A673 (cell line): ENCODE results near the gene GAPDH. TPM values are rescaled to one million over a fixed set of nuclear protein-coding genes. Genes with fewer than 3 reads are reported as not detected.

ENCODE experiments used
- BruUV-seq: library from RNA; stranded (reverse); fragments of 400-500 nt; replicated peaks from 2 replicates; lab custom pipeline; 2021; lab: Mats Ljungman, UMichigan
- CTCF ChIA-PET: fragments of 300-600 bp; sonication (Branson Sonifier 250); formaldehyde crosslinking; loops from one replicate; lab custom pipeline; 2022; ENCODE audit warnings: antibody characterized with exemption; lab: Charles Lee
- POLR2A ChIA-PET: fragments of 300-600 bp; sonication (Branson Sonifier 250); formaldehyde crosslinking; loops from one replicate; lab custom pipeline; 2022; ENCODE audit warnings: antibody characterized with exemption; ENCODE audit not compliant: low non-redundant PET; lab: Charles Lee
- DNase-seq: peaks from one replicate; pipeline ENCODE4 v3.0.0-alpha.2; 2015; ENCODE audit warnings: low spot score
- H3K27ac ChIP-seq: fragments of 200-600 bp; sonication (generic); 2 replicates; pipeline ENCODE4 v1.5.1; 2016; ENCODE audit warnings: mixed run types, low read depth, mild to moderate bottlenecking, mixed read lengths, antibody characterized with exemption, low read length; ENCODE audit not compliant: poor library complexity, severe bottlenecking
- H3K27me3 ChIP-seq: fragments of 200-600 bp; sonication (generic); replicated peaks from 2 replicates; pipeline ENCODE4 v1.6.1; 2017; ENCODE audit warnings: mixed run types, low read depth, mild to moderate bottlenecking, mixed read lengths, antibody characterized with exemption, low read length; ENCODE audit not compliant: insufficient read depth, poor library complexity
- H3K36me3 ChIP-seq: fragments of 200-600 bp; sonication (generic); 2 replicates; pipeline ENCODE4 v1.6.1; 2016; ENCODE audit warnings: mixed run types, mild to moderate bottlenecking, mixed read lengths, antibody characterized with exemption, low read length; ENCODE audit not compliant: insufficient read depth, poor library complexity, severe bottlenecking
- H3K4me1 ChIP-seq: fragments of 200-600 bp; sonication (generic); 2 replicates; pipeline ENCODE4 v1.6.1; 2017; ENCODE audit warnings: mixed run types, mild to moderate bottlenecking, mixed read lengths, antibody characterized with exemption, low read length; ENCODE audit not compliant: insufficient read depth, poor library complexity, severe bottlenecking
- H3K4me3 ChIP-seq: fragments of 200-600 bp; sonication (generic); 2 replicates; pipeline ENCODE4 v1.5.1; 2016; ENCODE audit warnings: low read depth, mixed run types, mild to moderate bottlenecking, mixed read lengths, low read length; ENCODE audit not compliant: poor library complexity, severe bottlenecking
- H3K9me3 ChIP-seq: fragments of 200-600 bp; sonication (generic); 2 replicates; pipeline ENCODE4 v1.6.1; 2016; ENCODE audit warnings: mixed run types, low read depth, mild to moderate bottlenecking, mixed read lengths, antibody characterized with exemption, low read length; ENCODE audit not compliant: poor library complexity, severe bottlenecking
- EZH2 ChIP-seq: fragments of 200-600 bp; sonication (generic); IDR thresholded peaks from 2 replicates; pipeline ENCODE4 v1.6.1; 2017; ENCODE audit warnings: borderline replicate concordance, low read depth, mild to moderate bottlenecking, mixed read lengths, antibody characterized with exemption, low read length; ENCODE audit not compliant: poor library complexity, severe bottlenecking
- intact Hi-C: fragments of 100-400 bp; cut with micrococcal nuclease; formaldehyde crosslinking; loops from one replicate; pipeline ENCODE4 v1.10.0; 2022; ENCODE audit not compliant: unreplicated experiment
- total RNA-seq: library from RNA; stranded (reverse); gene quantifications from 2 replicates; pipeline ENCODE4 v1.2.3, GENCODE V29; 2021
- TF ChIP-seq, protein P1 (sequence below): fragments of 300-800, 200-600 bp; sonication (generic); conservative IDR thresholded peaks from 2 replicates; pipeline ENCODE4 v1.5.1; 2017; ENCODE audit warnings: low read depth, mild to moderate bottlenecking, antibody characterized with exemption, low read length, moderate library complexity, mixed read lengths

Gene GAPDH
- total RNA-seq, 1 experiment from 2014 or later, result 5,657 TPM

DNA sequence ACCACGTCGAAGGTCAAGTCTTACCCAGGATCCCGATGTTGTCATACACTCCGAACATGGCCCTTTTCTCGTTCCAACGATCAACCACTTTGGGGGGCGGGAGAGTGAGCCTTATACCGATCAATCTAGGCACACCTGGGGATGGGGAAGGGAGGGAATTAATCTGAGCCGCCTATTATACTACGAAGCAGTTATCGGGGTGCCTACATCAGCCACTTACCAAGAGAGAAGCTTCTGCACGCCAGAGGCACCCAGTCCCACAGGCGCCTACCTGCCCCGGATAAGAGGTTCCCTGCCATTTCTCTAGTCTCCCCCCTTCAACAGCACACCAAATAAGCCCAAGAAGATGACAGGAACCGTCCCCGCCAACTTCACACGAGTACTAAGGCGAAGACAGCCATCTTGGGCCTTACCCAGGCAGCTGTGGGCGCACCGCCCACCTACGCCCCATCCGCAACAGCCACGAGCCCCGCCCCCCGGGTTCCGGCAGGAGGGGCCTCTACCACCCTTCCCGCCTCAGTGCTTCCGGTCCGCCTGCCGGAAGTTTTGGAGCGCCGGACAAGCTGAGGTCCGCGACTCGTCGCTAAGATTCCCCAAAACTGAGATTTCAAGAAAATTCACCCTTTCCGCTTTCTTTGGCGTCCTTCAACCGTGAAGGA lies 41.4 kb upstream of the GAPDH start, which contains the start of gene MRPL51:
TSS of gene MRPL51 (minus strand) at position 425 of the 659 bp plus-strand sequence. CDS start at position 299, 126 bp downstream.
- POLR2A ChIA-PET, result interaction anchor here (0.7 kb wide), 1 partner anchor 41 kb away, joined by 3 read pairs; the partner anchor contains the start of gene GAPDH
- no TSS peak for BruUV-seq
- H3K4me1 ChIP-seq, result peaks cover 18% of the 10 kb centered on the region
- peak within 1 kb of the TSS; percentile 97 for H3K27ac ChIP-seq
- CTCF ChIA-PET, result interaction anchor here (1.0 to 1.5 kb wide), 3 partner anchors 22 to 45 kb away, joined by 3 read pairs; partner anchors contain the start of gene VAMP1
- H3K36me3 ChIP-seq, result peaks cover 28% of the 10 kb centered on the region
- no peaks in the 10 kb centered on the region for H3K27me3 ChIP-seq
- peak; percentile 98 for DNase-seq
- no peak for TF ChIP-seq EZH2
- TF ChIP-seq, protein P1, sequence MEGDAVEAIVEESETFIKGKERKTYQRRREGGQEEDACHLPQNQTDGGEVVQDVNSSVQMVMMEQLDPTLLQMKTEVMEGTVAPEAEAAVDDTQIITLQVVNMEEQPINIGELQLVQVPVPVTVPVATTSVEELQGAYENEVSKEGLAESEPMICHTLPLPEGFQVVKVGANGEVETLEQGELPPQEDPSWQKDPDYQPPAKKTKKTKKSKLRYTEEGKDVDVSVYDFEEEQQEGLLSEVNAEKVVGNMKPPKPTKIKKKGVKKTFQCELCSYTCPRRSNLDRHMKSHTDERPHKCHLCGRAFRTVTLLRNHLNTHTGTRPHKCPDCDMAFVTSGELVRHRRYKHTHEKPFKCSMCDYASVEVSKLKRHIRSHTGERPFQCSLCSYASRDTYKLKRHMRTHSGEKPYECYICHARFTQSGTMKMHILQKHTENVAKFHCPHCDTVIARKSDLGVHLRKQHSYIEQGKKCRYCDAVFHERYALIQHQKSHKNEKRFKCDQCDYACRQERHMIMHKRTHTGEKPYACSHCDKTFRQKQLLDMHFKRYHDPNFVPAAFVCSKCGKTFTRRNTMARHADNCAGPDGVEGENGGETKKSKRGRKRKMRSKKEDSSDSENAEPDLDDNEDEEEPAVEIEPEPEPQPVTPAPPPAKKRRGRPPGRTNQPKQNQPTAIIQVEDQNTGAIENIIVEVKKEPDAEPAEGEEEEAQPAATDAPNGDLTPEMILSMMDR, result no peak
- intact Hi-C loops, result no loop called here
- H3K4me3 ChIP-seq, result peak within 1 kb of the TSS; percentile 86
- H3K9me3 ChIP-seq, result no peaks in the 10 kb centered on the region

GRCh38 chr12:6493497-6494257 lies 40.6 kb upstream of the GAPDH start, which contains the start of gene NCAPD2:
Gene NCAPD2 (plus strand): TSS chr12:6494102. CDS start chr12:6495099, 997 bp downstream.
- peak within 1 kb of the TSS; percentile 86 for H3K4me3 ChIP-seq
- H3K27me3 ChIP-seq, result no peaks in the 10 kb centered on the region
- BruUV-seq, result no TSS peak
- ChIA-PET POLR2A (interaction anchor here (0.7 to 1.0 kb wide), 2 partner anchors 21 to 40 kb away, joined by 3 read pairs; partner anchors contain the start of gene GAPDH), CTCF (interaction anchor here (1.0 to 1.5 kb wide), 3 partner anchors 22 to 44 kb away, joined by 3 read pairs; partner anchors contain the start of gene VAMP1)
- H3K4me1 ChIP-seq, result peaks cover 18% of the 10 kb centered on the region
- peak within 1 kb of the TSS; percentile 97 for H3K27ac ChIP-seq
- TF ChIP-seq EZH2, result no peak
- TF ChIP-seq, protein P1, result 0 out of 2 replicates have a peak, but pooled peaks have one; percentile 14
- DNase-seq, result peak; percentile 99
- H3K36me3 ChIP-seq, result peaks cover 35% of the 10 kb centered on the region
- intact Hi-C loops, result no loop called here
- no peaks in the 10 kb centered on the region for H3K9me3 ChIP-seq

- BruUV-seq, result TSS peak; percentile 66
- TF ChIP-seq EZH2, result no peak
- TF ChIP-seq, protein P1, result peak; percentile 35; the same call in 1 of the 2 replicates
- Histone ChIP-seq H3K27ac (peak overlapping the region; percentile 97), H3K4me1 (peaks cover 18% of the 10 kb centered on the region), H3K27me3 (no peaks in the 10 kb centered on the region), H3K36me3 (peaks cover 41% of the 10 kb centered on the region), H3K9me3 (no peaks in the 10 kb centered on the region), H3K4me3 (peak overlapping the region; percentile 86)
- intact Hi-C loops, result no loop called here
- ChIA-PET POLR2A (interaction anchor here (1.0 kb wide), 1 partner anchor 21 kb away, joined by 3 read pairs; no protein-coding TSS in a partner anchor), CTCF (interaction anchor here (1.5 kb wide), 1 partner anchor 23 kb away, joined by 3 read pairs; the partner anchor contains the start of gene VAMP1)
- no peak for DNase-seq
Observed at GRCh38 chr12:6494258-6494743, 40.0 kb upstream of the GAPDH start.
